Activated B cell treated with CpG ODN at 0.5 μM for 24 hours (primary cell): ENCODE measurements around the gene IRF1. TPM values are rescaled to one million over a fixed set of nuclear protein-coding genes. Genes with fewer than 3 reads are reported as not detected.

Source experiments
- ATAC-seq: fragments of 200-7000 bp; cut with Tn5 transposase; one replicate; pipeline ENCODE4 v1.10.0; 2021; ENCODE audit warnings: low read depth, mild to moderate bottlenecking, moderate library complexity
- CTCF ChIA-PET: fragments of 350-600 bp; sonication (Branson Sonifier 250); formaldehyde crosslinking; loops from one replicate; lab custom pipeline; 2021; ENCODE audit warnings: antibody characterized with exemption; lab: Charles Lee
- POLR2A ChIA-PET: fragments of 350-600 bp; sonication (Branson Sonifier 250); formaldehyde crosslinking; loops from one replicate; lab custom pipeline; 2021; ENCODE audit warnings: antibody characterized with exemption; lab: Charles Lee
- DNase-seq: peaks from one replicate; pipeline ENCODE4 v3.0.0; 2022
- H3K27ac Mint-ChIP-seq: one replicate; pipeline ENCODE4 v1.8.0; 2020; ENCODE audit warnings: mixed read lengths
- H3K27me3 Mint-ChIP-seq: one replicate; pipeline ENCODE4 v1.8.0; 2021; ENCODE audit warnings: mixed read lengths
- H3K36me3 Mint-ChIP-seq: one replicate; pipeline ENCODE4 v1.8.0; 2021; ENCODE audit warnings: low read depth, mixed read lengths
- H3K4me1 Mint-ChIP-seq: one replicate; pipeline ENCODE4 v1.8.0; 2021; ENCODE audit warnings: mixed read lengths
- H3K4me3 Mint-ChIP-seq: one replicate; pipeline ENCODE4 v1.8.0; 2020; ENCODE audit warnings: mild to moderate bottlenecking, mixed read lengths
- H3K9me3 Mint-ChIP-seq: one replicate; pipeline ENCODE4 v1.8.0; 2020; ENCODE audit warnings: mixed read lengths
- CTCF ChIP-seq: fragments of 200-600 bp; IDR thresholded peaks from one replicate; pipeline ENCODE4 v1.8.0; 2022; ENCODE audit warnings: antibody characterized with exemption, mild to moderate bottlenecking
- intact Hi-C: fragments of 100-400 bp; cut with micrococcal nuclease; formaldehyde crosslinking; loops from one replicate; pipeline ENCODE4 v1.15.1; 2024
- total RNA-seq: library from RNA; stranded (reverse); gene quantifications from 2 replicates; pipeline ENCODE4 v1.2.3, GENCODE V29; 2022

IRF1 gene
- total RNA-seq, 1 donor from 2014 or later: 134 TPM

DNA sequence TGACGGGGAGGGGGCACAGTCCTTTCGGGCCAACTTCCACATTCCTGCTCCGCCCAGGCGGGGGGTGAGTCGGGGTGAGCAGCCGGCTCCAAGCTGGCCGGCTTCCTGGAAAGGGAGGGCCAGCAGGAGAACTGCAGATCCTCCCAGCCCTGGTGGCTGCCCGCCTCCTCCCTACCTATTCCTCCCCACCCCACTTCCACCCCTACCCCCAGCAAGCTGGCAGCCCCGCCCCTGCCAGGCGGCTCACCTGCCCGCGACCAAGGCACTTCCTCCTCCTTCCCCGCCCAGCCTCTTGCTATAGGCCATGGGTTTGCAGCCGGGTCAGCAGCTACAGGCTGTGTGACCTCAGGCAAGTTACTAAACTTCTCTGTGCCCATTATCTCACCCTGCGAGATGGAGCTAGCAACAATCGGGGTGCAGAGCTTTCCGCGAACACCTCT lies 5.6 kb upstream of the IRF1 start:
- intact Hi-C loops: loop anchor here (1.0 to 10.0 kb wide), 5 partner anchors 75 to 609 kb away; partner anchors contain the start of gene AFF4
- H3K27ac Mint-ChIP-seq: peak overlapping the region; percentile 96
- ATAC-seq (peak; percentile 67), DNase-seq (peak; percentile 76)
- peak overlapping the region; percentile 92 for H3K4me3 Mint-ChIP-seq
- POLR2A ChIA-PET: interaction anchor here (0.6 to 11.7 kb wide), 39 partner anchors 7 to 1731 kb away, joined by 3 to 461 read pairs (median 9); partner anchors contain the start of genes AFF4, GDF9, HSPA4 and IRF1
- H3K27me3 Mint-ChIP-seq: no peaks in the 10 kb centered on the region
- no peak for TF ChIP-seq CTCF
- no peaks in the 10 kb centered on the region for H3K36me3 Mint-ChIP-seq
- CTCF ChIA-PET: interaction anchor here (0.9 to 12.1 kb wide), 11 partner anchors 16 to 108 kb away, joined by 3 to 253 read pairs (median 5); no protein-coding TSS in a partner anchor
- peaks cover 69% of the 10 kb centered on the region for H3K4me1 Mint-ChIP-seq
- no peaks in the 10 kb centered on the region for H3K9me3 Mint-ChIP-seq

DNA sequence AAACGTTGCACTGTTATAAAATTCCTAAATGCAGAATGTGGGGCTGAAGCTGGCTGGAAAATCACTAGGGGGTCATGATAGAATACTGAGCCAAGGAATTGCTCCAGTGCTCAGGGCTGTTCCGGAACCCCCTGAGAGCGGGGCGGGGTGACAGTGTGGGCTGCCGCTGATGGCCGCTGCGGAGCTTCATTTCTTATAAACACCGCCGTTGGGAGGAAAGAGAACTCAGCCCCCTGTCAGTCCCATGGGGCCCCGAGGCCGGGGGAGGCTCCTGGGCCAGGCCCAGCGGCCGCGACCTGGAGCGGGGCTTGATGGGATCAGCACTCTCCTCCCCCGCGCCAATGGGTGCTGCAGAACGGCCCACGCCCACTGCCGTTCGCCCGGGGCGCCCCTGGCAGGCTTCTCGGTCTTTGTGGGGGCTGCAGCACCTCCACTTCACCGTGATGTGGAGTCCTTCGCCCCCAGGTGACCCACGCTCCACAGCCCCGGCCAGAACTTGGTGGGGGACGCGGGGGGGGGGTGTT lies 5.2 kb upstream of the IRF1 start:
- ChIA-PET CTCF (interaction anchor here (0.8 to 12.1 kb wide), 12 partner anchors 10 to 108 kb away, joined by 3 to 253 read pairs (median 5); no protein-coding TSS in a partner anchor), POLR2A (interaction anchor here (0.6 to 11.7 kb wide), 34 partner anchors 7 to 1731 kb away, joined by 3 to 461 read pairs (median 10); partner anchors contain the start of genes AFF4, IRF1, KIF3A and RAD50)
- no peak for TF ChIP-seq CTCF
- Mint-ChIP-seq H3K36me3 (no peaks in the 10 kb centered on the region), H3K27ac (peak overlapping the region; percentile 96), H3K4me3 (peak overlapping the region; percentile 92), H3K27me3 (no peaks in the 10 kb centered on the region), H3K9me3 (no peaks in the 10 kb centered on the region), H3K4me1 (peaks cover 64% of the 10 kb centered on the region)
- peak; percentile 63 for ATAC-seq
- intact Hi-C loops: loop anchor here (1.0 to 10.0 kb wide), 7 partner anchors 70 to 609 kb away; partner anchors contain the start of gene AFF4
- peak; percentile 79 for DNase-seq

DNA sequence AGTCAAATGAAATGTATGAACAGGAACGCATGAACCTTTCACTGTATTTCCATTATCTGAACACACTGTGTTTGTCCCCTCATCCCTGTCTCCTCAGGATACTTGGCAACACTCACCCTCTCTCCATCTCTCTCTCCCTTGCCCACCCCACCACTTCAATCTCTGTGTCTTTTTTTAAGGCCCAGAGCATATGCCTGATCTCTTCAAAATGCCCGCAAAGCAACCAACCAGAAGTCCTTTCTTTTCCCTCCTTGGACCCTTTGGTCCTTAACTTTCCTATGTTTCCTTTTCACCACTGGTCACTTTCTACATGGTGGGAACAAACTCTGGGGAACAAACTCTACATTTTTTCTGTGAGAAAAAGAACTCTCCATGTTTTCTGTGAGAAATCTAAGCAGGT lies 3.2 kb upstream of the IRF1 start:
- no peak overlapping the region for H3K4me3 Mint-ChIP-seq
- no peak for TF ChIP-seq CTCF
- DNase-seq: no peak
- peaks cover 57% of the 10 kb centered on the region for H3K4me1 Mint-ChIP-seq
- no peak for ATAC-seq
- intact Hi-C loops: loop anchor here (10.0 kb wide), 1 partner anchor 611 kb away; no protein-coding TSS in a partner anchor
- peak overlapping the region; percentile 96 for H3K27ac Mint-ChIP-seq
- no peaks in the 10 kb centered on the region for H3K9me3 Mint-ChIP-seq
- ChIA-PET CTCF (interaction anchor here (1.0 to 1.2 kb wide), 2 partner anchors 67 to 107 kb away, joined by 3 to 4 read pairs; no protein-coding TSS in a partner anchor), POLR2A (interaction anchor here (5.2 to 11.7 kb wide), 3 partner anchors 18 to 83 kb away, joined by 140 to 461 read pairs (median 286); no protein-coding TSS in a partner anchor)
- peaks cover 12% of the 10 kb centered on the region for H3K36me3 Mint-ChIP-seq
- no peaks in the 10 kb centered on the region for H3K27me3 Mint-ChIP-seq

- ChIA-PET POLR2A (interaction anchor here (1.2 to 11.7 kb wide), 6 partner anchors 17 to 83 kb away, joined by 3 to 461 read pairs (median 205); no protein-coding TSS in a partner anchor), CTCF (interaction anchor here (1.2 kb wide), 1 partner anchor 107 kb away, joined by 4 read pairs; no protein-coding TSS in a partner anchor)
- H3K27me3 Mint-ChIP-seq: no peaks in the 10 kb centered on the region
- H3K9me3 Mint-ChIP-seq: no peaks in the 10 kb centered on the region
- peaks cover 17% of the 10 kb centered on the region for H3K36me3 Mint-ChIP-seq
- no peak for TF ChIP-seq CTCF
- H3K27ac Mint-ChIP-seq: peak overlapping the region; percentile 96
- H3K4me3 Mint-ChIP-seq: no peak overlapping the region
- no peak for ATAC-seq
- intact Hi-C loops: loop anchor here (10.0 kb wide), 1 partner anchor 612 kb away; no protein-coding TSS in a partner anchor
- H3K4me1 Mint-ChIP-seq: peaks cover 63% of the 10 kb centered on the region
- DNase-seq: no peak
Measured at GRCh38 chr5:132493241-132493640, 2.7 kb upstream of the IRF1 start.
